DND-41 (cell line): ENCODE data around the gene PDIA5.
A peak's percentile ranks its signal among the peaks of the same experiment; 100 is the strongest.

Source experiments
- ATAC-seq: fragments of 200-7000 bp; cut with Tn5 transposase; 3 replicates; pipeline ENCODE4 v1.9.1; 2021; ENCODE audit warnings: low read depth; ENCODE audit not compliant: insufficient read depth
- DNase-seq: peaks from one replicate; pipeline ENCODE4 v3.0.0-alpha.2; 2020
- H2AFZ ChIP-seq: 2 replicates; pipeline ENCODE4 v1.6.0; 2012; ENCODE audit warnings: low read depth, low read length
- H3K27ac ChIP-seq: 2 replicates; pipeline ENCODE4 v1.5.1; 2012; ENCODE audit warnings: low read length, inconsistent platforms
- H3K27me3 ChIP-seq: fragments of 200-600 bp; sonication (generic); 2 replicates; pipeline ENCODE4 v1.6.0; 2012; ENCODE audit warnings: low read length, mild to moderate bottlenecking, inconsistent platforms; ENCODE audit not compliant: insufficient read depth, poor library complexity
- H3K36me3 ChIP-seq: 2 replicates; pipeline ENCODE4 v1.5.1; 2012; ENCODE audit warnings: low read length, inconsistent platforms; ENCODE audit not compliant: insufficient read depth
- H3K4me1 ChIP-seq: 2 replicates; pipeline ENCODE4 v1.5.1; 2012; ENCODE audit warnings: mild to moderate bottlenecking, low read length; ENCODE audit not compliant: insufficient read depth
- H3K4me2 ChIP-seq: 2 replicates; pipeline ENCODE4 v1.6.0; 2012; ENCODE audit warnings: mild to moderate bottlenecking, moderate library complexity, low read length, inconsistent platforms; ENCODE audit not compliant: insufficient read depth
- H3K4me3 ChIP-seq, 2 experiments: fragments of 200-600 bp in 1 of 2; shearing (Covaris generic) in 1 of 2; 2 replicates each; pipeline ENCODE4 v1.5.1; 2012 to 2016; ENCODE audit warnings: inconsistent platforms in 2 of 2, low read length in 2 of 2, mild to moderate bottlenecking in 2 of 2, low read depth in 1 of 2, moderate library complexity in 1 of 2
- H3K79me2 ChIP-seq: 2 replicates; pipeline ENCODE4 v1.6.0; 2012; ENCODE audit warnings: low read length, inconsistent platforms; ENCODE audit not compliant: insufficient read depth
- H3K9ac ChIP-seq: 2 replicates; pipeline ENCODE4 v1.6.0; 2012; ENCODE audit warnings: low read depth, mild to moderate bottlenecking, inconsistent platforms, low read length, moderate library complexity
- H3K9me3 ChIP-seq: 2 replicates; pipeline ENCODE4 v1.5.1; 2012; ENCODE audit warnings: low read length, moderate library complexity, mild to moderate bottlenecking, inconsistent platforms; ENCODE audit not compliant: insufficient read depth, severe bottlenecking
- H4K20me1 ChIP-seq: 2 replicates; pipeline ENCODE4 v1.6.0; 2012; ENCODE audit warnings: low read length; ENCODE audit not compliant: insufficient read depth
- CTCF ChIP-seq: IDR thresholded peaks from 2 replicates; pipeline ENCODE4 v1.5.1; 2012; ENCODE audit warnings: borderline replicate concordance, low read length, moderate library complexity, mild to moderate bottlenecking; ENCODE audit not compliant: poor library complexity, severe bottlenecking; ENCODE audit errors: extremely low read depth
- EZH2 ChIP-seq: IDR thresholded peaks from 3 replicates; pipeline ENCODE4 v1.6.1; 2012; ENCODE audit warnings: borderline replicate concordance, low read depth, mild to moderate bottlenecking, moderate library complexity, low read length, inconsistent platforms; ENCODE audit not compliant: severe bottlenecking

PDIA5 gene

GRCh38 chr3:123088387-123088786 lies 21.6 kb downstream of the PDIA5 start:
- no peak for ATAC-seq
- Histone ChIP-seq H3K4me3 (no peak overlapping the region), H3K27me3 (no peaks in the 10 kb centered on the region), H4K20me1 (peaks cover 27% of the 10 kb centered on the region), H3K27ac (no peak overlapping the region), H2AFZ (no peak overlapping the region), H3K9me3 (no peaks in the 10 kb centered on the region), H3K9ac (no peak overlapping the region), H3K4me2 (no peak overlapping the region), H3K36me3 (peaks cover 24% of the 10 kb centered on the region; the same call in 1 of the 2 replicates), H3K79me2 (peaks cover 17% of the 10 kb centered on the region), H3K4me1 (peaks cover 24% of the 10 kb centered on the region)
- DNase-seq = no peak
- TF ChIP-seq EZH2 (no peak), CTCF (no peak)

GRCh38 chr3:123089611-123090331 lies 22.9 kb downstream of the PDIA5 start:
- no peak for ATAC-seq
- Histone ChIP-seq H3K9ac (no peak overlapping the region), H3K4me1 (peaks cover 24% of the 10 kb centered on the region), H4K20me1 (peaks cover 21% of the 10 kb centered on the region), H3K79me2 (peaks cover 13% of the 10 kb centered on the region; the same call in 1 of the 2 replicates), H3K9me3 (no peaks in the 10 kb centered on the region), H3K4me3 (no peak overlapping the region), H3K27me3 (no peaks in the 10 kb centered on the region), H3K36me3 (peaks cover 37% of the 10 kb centered on the region; the same call in 1 of the 2 replicates), H3K4me2 (no peak overlapping the region), H2AFZ (no peak overlapping the region), H3K27ac (peak overlapping the region; percentile 43)
- TF ChIP-seq CTCF (no peak), EZH2 (no peak)
- DNase-seq = no peak

GRCh38 chr3:123090728-123091531 lies 24.1 kb downstream of the PDIA5 start:
- DNase-seq (peak; percentile 66), ATAC-seq (peak; percentile 92)
- H3K4me3 ChIP-seq = no peak overlapping the region

More at GRCh38 chr3:123090728-123091531, 24.1 kb downstream of the PDIA5 start:
- Histone ChIP-seq H3K79me2 (peaks cover 5% of the 10 kb centered on the region; the same call in 1 of the 2 replicates), H4K20me1 (peaks cover 12% of the 10 kb centered on the region), H2AFZ (peak overlapping the region; percentile 50; the same call in 1 of the 2 replicates), H3K9ac (no peak overlapping the region), H3K27ac (peak overlapping the region; percentile 43), H3K4me2 (no peak overlapping the region), H3K36me3 (peaks cover 39% of the 10 kb centered on the region; the same call in 1 of the 2 replicates), H3K9me3 (no peaks in the 10 kb centered on the region), H3K27me3 (no peaks in the 10 kb centered on the region), H3K4me1 (peaks cover 24% of the 10 kb centered on the region)
- TF ChIP-seq CTCF (no peak), EZH2 (no peak)
